Erythroblast (primary cell): Measurements from ENCODE around the gene STRN.

ENCODE experiments used
- DNase-seq, 2 experiments: peaks; one replicate each; lab custom pipeline; 2025; lab: John Stamatoyannopoulos, UW
- GATA1 ChIP-seq: IDR thresholded peaks from 2 replicates; pipeline ENCODE4 v1.6.1; 2011; ENCODE audit warnings: low read depth, mild to moderate bottlenecking, control low read depth, low read length, moderate library complexity
- POLR2A ChIP-seq: IDR thresholded peaks from 2 replicates; pipeline ENCODE4 v1.6.1; 2011; ENCODE audit warnings: mild to moderate bottlenecking, low read length

Gene STRN

DNA sequence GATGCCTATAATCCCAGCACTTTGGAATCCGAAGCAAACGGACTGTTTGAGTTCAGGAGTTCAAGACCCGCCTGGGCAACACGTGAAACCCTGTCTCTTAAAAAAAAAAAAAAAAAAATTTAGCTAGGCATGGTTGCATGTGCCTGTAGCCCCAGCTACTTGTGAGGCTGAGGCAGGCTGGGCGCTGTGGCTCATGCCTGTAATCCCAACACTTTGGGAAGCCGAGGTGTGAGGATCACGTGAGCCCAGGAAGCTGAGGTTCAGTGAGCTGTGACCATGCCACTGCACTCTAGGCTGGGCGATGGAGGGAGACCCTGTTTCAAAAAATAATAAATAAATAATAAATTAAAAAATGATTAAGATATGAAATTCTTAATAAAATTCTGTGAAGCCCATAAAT is 9.0 kb upstream of the STRN start:
- TF ChIP-seq GATA1 (no peak), POLR2A (no peak)
- no peak for DNase-seq

DNA sequence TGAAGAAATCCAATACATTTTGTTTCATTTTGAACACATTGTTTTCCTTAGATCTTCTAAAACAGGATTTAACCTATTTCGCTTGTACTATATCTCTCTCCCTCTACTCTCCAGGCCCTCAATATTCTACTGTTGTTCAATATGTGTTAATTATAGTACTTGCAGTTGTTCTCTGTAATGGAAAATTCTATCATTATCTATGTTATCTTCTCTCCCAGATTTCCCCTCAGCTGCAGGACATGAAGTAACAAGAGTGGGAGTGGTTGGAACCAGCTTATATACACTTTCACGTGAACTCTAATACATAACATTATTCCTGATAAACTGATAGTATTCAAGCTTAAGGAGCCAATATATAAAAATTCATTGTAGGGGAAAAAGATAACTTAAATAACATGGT is 7.0 kb upstream of the STRN start:
- TF ChIP-seq POLR2A (no peak), GATA1 (no peak)
- peak; percentile 13 to 35 for DNase-seq

DNA sequence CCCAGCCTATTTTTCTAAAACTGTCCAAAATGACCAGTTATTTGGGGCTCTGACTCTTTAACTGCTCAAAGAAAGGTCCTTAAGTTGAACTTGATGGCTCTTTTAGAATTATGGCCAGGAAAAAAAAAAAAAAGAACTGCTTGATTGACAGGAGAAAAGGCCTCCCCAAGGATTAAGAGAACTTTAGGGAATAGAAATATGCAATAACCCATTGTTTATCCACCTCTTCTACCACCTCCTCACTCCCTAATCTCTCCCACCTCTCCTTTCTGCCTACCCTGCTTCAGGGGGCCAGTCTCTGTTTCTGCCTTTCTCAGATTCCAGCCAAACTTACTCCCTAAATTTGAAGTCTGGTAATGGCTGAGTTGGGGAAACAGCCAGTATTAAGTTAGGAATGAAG is 5.7 kb upstream of the STRN start:
- no peak for DNase-seq
- TF ChIP-seq GATA1 (no peak), POLR2A (no peak)

DNA sequence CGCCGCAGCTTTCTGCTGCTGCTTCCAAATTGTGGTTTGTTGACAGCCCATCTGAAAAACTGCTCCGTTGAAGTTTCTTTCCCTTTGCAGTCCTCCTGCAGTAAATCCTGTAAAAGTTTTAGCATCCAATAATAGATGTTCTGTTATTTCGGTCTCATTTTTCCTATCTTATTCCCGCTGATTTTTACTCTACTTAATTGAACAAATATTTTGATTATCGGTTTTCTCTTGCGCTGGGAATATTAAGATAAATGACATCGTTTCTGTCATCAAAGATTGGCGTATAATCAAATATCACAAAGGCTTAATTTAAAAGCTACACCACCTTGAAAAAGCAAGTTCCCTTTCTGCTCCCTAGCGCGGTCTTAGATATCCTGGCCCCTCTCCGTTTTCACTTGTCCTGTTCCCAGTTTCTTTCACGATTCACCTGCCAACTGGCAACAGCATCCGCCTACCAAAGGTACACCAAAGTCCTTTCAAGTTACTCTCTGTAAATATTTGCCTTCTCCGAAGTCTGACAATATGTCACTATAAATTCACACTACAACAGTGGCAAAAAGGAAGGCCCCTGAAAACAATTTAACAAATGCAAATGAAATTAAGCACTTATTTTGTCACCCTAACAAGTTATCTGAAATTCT is 1.0 kb upstream of the STRN start:
- DNase-seq, result peak; percentile 47 to 54
- no peak for TF ChIP-seq POLR2A
- TF ChIP-seq GATA1, result no peak

DNA sequence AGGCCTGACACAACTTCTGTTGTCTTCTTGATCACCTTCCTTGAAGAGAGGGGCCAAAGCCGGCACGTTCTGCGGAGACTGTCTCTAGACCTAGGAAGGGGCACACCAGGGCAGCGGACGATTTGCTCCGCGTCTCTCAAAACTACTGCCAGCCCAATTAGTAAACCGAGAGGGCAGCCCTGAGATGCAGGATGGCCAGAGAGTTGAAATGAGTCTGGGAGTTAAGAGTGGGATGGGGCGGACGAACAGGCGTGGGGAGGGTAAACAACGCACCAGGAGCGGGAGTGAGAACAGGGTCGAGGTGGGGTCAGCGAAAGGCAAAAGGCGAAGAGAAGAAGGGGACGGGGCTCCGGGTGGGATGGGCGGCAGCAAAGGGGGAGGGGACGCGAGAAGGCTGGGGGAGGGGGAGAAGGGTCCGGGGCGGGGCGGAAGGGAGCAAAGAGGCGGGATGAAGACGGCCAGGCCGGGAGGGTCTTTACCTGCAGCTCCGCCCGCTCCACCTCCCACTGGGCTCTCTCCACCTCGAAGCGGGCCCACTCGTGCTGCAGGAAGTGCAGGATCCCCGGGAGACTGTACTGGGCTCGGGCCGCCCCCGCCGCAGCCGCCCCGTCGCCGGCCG is 476 bp downstream of the STRN start:
- DNase-seq, result peak; percentile 69 to 73
- TF ChIP-seq GATA1, result no peak
- no peak for TF ChIP-seq POLR2A

DNA sequence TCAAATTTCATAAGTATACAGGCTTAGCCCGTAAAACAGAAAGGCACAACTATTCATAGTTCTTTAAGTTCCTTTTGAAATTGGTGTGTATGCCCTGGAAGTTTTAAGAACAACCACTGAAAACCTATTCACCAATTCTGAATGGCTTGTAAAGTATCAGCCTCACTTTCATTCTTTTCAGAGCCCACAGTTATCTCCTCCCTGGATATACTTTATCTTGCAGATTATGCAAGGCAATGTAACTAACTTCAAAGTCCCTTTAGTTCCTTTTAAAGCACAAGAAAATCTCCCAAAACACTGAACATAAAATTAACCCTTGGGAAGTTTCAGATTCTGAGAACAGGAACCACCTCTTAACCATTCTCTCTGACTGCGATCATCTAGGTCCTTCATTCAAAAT is 1.1 kb downstream of the STRN start:
- DNase-seq, result peak; percentile 44 to 68
- no peak for TF ChIP-seq GATA1
- no peak for TF ChIP-seq POLR2A

DNA sequence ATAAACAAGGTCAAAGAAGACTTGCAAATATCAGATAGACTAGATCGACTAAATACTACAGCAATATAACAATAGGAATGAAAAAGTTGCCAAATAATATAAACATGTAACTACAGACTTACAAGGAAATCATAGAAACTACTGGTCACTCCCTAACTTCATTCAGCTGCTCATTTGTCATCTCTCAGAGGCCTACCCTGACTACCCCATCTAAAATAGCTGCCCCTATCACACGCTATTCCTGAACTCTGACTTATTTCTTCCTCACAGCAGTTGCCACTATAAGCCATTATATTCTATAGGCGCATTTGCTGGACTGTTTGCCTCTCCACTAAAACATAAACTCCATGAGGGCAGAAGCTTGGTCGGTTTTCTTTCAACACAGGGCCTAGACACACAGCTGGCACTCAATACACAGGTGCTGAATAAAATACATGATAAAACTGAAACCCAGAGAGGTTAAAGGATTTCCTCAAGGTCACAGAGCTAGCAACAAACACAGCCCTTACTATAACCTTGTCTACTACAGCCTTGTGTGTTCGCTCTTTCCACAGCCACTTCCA is 1.8 kb downstream of the STRN start:
- DNase-seq, result peak; percentile 33 to 52
- TF ChIP-seq GATA1, result no peak
- no peak for TF ChIP-seq POLR2A

DNA sequence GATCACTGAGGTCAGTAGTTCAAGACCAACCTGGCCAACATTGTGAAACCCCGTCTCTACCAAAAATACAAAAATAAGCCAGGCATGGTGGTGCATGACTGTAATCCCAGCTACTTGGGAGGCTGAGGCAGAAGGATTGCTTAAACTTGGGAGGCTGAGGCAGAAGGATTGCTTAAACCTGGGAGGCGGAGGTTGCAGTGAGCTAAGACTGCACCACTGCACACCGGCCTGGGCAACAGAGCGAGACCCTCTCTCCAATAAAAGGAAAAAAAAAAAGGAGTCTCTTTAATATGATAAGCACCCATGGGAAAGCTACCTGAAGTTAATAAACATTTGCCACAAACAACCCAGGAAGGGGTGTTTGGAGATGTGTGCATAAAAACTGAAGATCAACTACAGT is 2.6 kb downstream of the STRN start:
- TF ChIP-seq GATA1 (no peak), POLR2A (no peak)
- DNase-seq, result no peak

DNA sequence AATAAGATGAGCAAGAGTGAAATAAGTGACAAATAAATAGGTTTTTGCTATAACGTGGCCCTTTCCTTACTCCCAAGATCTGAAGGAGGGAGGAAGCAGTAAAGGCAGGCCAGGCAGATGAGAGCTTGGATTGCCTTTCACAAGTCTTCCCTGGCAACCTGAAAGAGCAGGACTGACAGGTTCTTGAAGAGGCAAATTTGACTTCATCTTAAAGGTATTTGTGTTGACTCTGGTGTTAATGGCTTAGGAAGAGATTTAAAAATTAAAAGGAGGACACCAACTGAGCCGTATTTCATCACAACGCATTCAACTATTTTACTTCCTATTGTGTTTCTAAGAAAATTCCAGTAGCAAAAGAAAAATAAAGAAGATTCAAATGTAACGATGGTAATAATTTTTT is 3.2 kb downstream of the STRN start:
- no peak for TF ChIP-seq GATA1
- no peak for TF ChIP-seq POLR2A
- DNase-seq, result no peak

DNA sequence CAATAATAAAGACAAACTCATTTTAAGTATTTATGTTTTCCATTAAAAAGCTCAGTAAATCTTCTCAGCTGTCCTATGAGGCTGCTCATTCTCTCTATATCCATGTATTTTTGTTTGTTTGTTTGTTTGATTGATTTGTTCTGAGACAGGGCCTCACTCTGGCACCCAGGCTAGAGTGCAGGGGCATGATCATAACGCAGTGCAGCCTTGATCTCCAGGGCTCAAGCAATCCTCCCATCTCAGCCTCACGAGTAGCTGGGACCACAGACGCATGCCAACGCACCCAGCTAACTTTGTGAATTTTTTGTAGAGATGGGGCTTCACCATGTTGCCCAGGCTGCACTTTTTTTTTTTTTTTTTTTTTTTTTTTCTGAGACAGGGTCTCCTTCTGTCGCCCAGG is 5.6 kb downstream of the STRN start:
- no peak for DNase-seq
- no peak for TF ChIP-seq GATA1
- no peak for TF ChIP-seq POLR2A

DNA sequence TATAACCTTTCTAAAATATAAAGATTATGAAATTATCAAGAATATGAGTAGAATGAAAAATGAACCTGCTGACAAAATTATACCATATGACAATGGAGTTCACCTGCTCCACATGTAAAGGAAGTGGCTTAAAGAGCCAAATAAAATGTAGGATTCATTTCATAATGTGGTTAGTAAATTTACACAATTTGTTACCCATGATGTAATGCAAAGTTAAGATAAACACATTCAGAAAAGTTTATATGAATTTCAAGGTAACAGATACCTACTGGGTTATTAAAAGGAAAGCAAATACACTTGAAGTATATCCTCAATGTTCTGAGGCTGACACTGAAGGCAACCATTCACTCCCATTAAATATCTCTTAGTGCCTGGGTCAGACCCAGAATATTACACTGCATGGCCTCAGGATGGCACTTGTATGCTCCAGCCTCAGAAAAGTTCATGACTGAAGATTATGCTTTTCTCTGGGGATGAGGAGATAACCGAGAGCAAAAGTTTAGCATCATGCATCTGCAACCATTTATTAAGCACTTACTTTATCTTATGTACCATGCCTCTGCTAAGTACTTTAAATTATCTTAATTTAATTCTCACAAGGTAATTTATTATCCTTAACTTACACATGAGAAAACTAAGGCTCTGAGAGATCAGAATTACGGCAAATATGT is 6.2 kb downstream of the STRN start:
- DNase-seq, result peak; percentile 40 to 47
- no peak for TF ChIP-seq GATA1
- no peak for TF ChIP-seq POLR2A

DNA sequence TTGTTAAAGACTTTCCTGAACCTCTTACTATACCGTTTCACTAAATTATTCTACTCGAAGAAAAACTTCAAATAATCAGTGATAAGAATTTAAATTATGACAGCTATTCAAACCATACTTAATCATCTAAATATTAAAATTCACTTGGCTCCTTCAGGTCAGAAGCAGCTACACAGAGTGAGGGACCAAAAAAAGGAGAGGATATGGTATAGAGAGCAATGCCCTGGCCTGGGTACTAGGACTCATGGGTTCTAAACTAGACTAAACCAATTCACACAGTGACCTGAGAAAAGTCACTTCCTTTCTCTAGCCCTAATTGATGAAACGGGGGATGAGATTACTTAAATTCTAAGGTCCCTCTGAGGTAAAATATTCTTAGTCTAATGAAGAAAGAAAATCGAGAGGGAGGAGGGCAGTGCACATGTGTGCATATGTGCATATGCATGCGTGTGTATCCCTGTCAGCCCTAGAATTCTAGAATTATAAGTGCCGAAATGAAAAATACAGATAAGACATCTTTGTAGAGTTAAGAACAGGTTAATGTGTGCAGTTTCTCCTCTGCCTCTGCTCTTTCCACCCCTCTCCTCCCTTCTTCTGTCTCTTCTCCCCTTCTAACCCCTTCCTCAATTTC is 11.2 kb downstream of the STRN start:
- TF ChIP-seq GATA1 (no peak), POLR2A (no peak)
- DNase-seq, result no peak

DNA sequence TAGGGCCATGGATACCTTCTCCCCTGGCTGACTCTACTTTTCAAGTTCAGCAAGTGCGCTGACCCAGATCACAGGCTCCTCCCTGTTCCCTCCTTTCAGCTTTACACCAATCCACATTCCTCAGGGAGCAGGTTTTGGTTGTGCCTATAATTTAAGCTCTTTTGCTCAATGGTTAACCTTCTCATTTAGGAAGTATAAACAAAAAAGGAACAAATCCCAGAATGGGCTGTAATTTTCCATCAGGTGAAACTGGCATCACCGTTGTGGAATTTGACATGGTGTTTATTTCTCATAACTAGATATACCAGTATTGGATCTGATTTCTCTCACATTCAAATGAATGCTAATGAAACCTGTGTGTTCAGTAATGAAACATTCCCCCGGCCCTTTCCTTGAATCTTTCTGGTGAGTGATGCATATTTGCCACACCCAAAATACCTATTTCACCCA is 13.6 kb downstream of the STRN start:
- TF ChIP-seq GATA1, result no peak
- TF ChIP-seq POLR2A, result no peak
- DNase-seq, result no peak

DNA sequence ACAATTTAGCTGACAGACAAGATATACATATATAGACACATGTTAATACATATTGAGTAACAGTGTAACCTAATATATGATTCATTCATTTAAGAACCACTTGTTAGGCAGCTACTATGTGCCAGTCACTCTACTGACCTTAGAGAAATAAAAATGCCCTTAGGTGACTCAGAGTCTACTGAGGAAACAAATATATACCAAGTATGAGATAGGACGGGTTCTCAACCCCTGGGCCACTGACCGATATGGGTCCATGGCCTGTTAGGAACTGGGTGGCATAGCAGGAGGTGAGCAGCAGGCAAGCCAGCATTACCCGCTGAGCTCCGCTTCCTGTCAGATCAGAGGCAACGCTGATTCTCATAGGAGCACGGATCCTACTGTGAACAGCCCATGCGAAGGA is 14.8 kb downstream of the STRN start:
- DNase-seq, result no peak
- TF ChIP-seq GATA1, result no peak
- TF ChIP-seq POLR2A, result no peak
